Measurements from ENCODE around the gene MAP3K19.
"Not testable (repeated sequence)": the region's sequence is repeated elsewhere in the genome, so short reads cannot be mapped to it uniquely, and the experiment has no call there.

Gene MAP3K19, protein sequence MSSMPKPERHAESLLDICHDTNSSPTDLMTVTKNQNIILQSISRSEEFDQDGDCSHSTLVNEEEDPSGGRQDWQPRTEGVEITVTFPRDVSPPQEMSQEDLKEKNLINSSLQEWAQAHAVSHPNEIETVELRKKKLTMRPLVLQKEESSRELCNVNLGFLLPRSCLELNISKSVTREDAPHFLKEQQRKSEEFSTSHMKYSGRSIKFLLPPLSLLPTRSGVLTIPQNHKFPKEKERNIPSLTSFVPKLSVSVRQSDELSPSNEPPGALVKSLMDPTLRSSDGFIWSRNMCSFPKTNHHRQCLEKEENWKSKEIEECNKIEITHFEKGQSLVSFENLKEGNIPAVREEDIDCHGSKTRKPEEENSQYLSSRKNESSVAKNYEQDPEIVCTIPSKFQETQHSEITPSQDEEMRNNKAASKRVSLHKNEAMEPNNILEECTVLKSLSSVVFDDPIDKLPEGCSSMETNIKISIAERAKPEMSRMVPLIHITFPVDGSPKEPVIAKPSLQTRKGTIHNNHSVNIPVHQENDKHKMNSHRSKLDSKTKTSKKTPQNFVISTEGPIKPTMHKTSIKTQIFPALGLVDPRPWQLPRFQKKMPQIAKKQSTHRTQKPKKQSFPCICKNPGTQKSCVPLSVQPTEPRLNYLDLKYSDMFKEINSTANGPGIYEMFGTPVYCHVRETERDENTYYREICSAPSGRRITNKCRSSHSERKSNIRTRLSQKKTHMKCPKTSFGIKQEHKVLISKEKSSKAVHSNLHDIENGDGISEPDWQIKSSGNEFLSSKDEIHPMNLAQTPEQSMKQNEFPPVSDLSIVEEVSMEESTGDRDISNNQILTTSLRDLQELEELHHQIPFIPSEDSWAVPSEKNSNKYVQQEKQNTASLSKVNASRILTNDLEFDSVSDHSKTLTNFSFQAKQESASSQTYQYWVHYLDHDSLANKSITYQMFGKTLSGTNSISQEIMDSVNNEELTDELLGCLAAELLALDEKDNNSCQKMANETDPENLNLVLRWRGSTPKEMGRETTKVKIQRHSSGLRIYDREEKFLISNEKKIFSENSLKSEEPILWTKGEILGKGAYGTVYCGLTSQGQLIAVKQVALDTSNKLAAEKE (N-terminal part only)

DNA sequence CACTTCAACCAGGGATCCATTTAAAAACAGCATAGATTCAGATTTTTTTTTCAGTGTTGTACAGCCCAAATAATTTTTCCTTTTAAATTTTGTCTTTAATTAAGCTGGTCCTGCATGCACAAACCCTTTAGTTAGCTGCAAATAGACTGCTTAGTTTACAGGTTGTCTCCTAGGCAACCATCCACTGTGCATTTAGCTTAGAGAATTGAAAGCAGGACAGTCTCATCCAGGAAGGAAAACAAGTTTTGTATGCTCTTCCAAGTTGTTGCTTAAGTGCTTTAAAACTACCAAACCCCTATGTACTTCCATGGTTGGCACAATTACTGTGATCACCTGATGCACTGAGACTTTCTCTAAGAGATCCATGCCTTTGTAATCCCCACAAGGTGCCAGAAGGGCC is at the start of gene MAP3K19:
TSS of gene MAP3K19 (minus strand) at position 148 of the 400 bp plus-strand sequence. CDS start 22,800 bp downstream, outside the sequence.
- DNase-seq = no peak

DNA sequence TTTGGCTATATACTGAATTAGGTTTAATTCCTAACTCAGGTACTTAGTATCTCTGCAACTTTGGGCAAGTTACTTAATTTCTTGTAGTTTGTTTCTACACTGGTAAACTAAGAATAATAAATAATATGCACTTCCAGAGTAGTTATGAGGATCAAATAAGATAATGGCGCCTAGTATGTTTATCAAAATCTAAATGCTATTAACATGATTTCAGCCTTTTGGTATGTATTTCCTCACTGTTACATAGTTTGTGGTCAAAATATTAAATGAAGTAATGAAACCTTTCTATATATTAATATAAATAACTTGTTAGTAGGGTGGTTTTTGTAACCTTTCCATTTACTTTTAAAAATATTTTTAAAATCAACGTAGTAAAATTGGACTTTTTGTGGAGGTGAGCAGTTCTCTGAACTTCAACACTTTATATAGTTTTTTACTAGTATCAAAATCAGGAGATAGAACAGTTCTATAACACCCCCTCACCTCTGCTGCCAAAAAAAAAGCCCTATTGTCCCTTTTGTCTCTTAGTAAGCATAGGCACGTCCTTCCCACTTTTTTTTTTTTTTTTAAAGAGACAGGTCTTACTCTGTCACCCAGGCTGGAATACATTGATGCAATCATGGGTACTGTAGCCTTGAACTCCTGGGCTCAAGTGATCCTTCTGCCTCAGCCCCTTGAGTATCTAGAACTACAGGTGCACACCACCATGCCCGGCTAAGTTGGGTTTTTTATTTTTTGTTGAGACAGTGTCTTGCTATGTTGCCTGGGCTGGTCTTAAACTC is 49.6 kb upstream of the MAP3K19 start:
- DNase-seq = no peak

DNA sequence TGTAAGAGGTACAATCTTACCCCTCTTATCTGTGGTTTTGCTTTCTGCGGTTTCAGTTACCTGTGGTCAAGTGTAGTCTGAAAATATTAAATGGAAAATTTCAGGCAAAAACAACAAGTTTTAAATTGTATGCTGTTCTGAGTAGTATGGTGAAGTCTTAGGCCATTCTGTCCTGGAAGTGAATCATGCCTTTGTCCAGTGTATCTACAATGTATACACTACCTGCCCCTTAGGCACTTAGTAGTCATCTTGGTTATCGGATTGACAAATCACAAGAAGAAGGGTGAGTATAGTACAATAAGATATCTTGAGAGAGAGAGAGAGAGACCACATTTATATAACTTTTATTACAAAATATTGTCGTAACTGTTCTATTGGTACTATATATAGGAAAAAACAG is 48.3 kb upstream of the MAP3K19 start:
- no peak for DNase-seq

GRCh38 chr2:135094508-135094907 is 47.3 kb upstream of the MAP3K19 start:
- no peak for DNase-seq

GRCh38 chr2:135093670-135094330 is 46.6 kb upstream of the MAP3K19 start:
- no peak for DNase-seq

- no peak for DNase-seq
Measured at GRCh38 chr2:135093193-135093592, 45.9 kb upstream of the MAP3K19 start.

GRCh38 chr2:135091681-135092080 is 44.4 kb upstream of the MAP3K19 start:
- no peak for DNase-seq

DNA sequence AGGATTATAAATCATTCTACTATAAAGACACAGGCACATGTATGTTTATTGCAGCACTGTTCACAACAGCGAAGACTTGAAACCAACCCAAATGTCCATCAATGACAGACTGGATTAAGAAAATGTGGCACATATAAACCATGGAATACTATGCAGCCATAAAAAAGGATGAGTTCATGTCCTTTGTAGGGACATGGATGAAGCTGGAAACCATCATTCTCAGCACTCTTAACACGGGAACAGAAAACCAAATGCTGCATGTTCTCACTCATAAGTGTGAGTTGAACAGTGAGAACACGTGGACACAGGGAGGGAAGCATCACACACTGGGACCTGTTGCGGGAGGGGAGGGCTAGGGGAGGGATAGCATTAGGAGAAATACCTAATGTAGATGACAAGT is 42.4 kb upstream of the MAP3K19 start:
- DNase-seq = not testable (repeated sequence)

- no peak for DNase-seq
Measured at GRCh38 chr2:135086222-135086621, 39.0 kb upstream of the MAP3K19 start.

GRCh38 chr2:135078417-135078816 is 31.2 kb upstream of the MAP3K19 start:
- no peak for DNase-seq

- DNase-seq = no peak
Measured at GRCh38 chr2:135076556-135076955, 29.3 kb upstream of the MAP3K19 start.

DNA sequence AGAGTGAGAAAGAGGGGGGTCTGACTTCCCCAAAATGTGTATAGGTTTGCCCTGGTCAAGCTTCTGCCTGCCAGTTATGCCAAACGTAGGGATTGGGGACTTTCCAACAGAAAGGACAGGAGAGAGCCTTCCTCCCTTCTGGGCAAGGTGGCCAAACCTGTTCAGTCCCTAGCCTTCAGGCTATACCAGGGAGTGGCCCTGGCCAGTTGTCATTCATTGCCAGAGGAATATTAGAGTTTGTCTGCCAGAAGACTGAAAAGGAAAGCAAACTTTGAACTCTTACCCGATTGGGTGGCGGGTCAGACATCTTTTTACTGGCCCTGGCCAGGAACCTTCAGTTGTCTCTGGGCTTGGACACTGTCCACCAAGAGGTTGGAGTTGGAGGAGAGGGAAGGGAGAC is 27.0 kb upstream of the MAP3K19 start:
- DNase-seq = no peak

DNA sequence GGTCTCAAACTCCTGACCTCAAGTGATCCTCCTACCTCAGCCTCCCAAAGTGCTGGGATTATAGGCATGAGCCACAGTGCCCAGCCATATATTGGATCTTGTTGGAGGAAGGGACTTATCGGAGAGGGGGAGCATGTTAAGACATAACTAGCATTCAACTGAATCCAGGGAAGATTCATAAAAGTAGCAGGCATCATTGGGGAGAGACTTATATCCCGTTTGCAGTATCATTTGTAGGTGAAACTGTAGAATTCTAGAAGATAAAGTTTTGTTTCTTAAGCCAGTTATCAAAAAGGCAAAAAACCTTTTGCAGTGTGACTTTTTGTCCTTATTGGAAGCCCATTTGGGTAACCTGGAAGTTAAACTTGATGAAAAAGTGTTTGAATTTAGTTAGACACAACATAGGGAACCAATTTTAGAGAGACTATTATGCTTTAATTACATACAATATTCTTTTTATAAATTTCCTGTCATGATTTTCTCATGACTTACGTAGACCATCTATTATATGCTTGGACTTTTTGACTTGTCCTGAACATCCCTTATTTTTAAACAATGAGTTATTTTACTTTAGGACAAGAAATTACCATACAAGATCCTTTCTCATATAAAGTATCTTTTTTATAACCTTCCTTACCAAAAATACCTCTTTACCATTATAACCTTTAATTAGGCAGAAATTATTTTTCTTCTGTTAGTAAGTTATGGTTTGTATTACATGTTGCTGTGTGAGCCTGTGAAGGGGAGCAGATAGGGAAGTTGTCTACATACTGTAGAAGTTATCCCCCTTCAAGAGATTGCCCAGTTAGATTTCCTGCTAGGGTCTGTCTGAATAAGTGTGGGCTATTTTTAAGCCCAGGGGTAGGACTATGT is 25.1 kb upstream of the MAP3K19 start:
- DNase-seq = no peak

DNA sequence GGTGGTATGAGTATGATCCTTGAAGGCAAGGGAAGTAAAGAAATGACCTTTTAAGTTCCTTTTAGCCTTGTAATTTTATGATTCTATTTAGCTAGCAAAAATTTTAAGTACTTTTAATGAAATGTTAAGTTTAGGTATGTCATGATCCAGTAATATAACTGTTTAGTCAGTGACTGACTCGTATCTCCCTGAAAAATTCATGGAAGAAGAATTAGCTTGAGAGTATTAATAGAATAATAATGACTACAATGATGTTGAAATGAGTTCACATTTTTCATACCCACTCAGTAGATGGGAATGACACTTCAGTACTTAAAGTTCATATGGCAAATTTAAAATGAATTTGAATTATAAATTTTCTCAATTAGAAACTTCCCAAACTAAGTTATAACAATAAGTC is 19.5 kb upstream of the MAP3K19 start:
- no peak for DNase-seq

DNA sequence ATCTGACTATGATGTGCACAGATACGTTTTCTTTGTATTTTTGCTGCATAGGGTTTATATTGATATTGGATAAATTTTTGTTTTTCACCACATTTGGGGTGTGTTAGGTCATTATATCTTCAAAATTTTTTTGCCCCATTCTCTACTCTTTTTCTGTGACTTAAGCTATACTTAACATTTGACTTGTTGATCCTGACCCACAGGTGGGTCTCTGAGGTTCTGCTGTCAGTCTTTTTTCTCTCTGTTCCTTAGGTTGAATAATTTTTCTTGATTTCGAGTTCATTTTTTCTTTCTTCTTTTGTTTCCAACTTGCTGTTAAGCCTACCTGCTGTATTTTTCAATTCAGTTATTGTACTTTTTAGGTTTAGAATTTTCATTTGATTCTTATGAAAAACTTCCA is 16.9 kb upstream of the MAP3K19 start:
- no peak for DNase-seq

GRCh38 chr2:135063210-135063609 is 16.0 kb upstream of the MAP3K19 start:
- no peak for DNase-seq

DNA sequence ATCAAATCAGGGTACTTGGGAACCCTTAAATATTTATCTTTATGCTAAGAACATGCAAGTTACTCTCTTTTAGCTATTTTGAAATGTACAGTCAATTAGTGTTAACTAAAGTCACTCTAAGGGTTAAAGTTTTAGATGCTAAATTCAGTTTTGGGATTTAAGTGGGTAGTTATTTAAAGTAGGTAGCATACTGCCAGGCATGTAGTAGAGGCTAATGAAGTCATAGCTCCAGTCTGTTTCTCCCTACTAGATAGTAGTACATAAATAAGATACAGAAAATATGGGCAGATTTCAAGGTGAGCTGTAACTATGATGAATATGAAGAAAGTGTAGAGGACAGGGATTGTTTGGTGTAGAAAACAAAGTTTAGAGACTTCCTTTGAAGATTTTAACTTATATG is 12.3 kb upstream of the MAP3K19 start:
- no peak for DNase-seq

DNA sequence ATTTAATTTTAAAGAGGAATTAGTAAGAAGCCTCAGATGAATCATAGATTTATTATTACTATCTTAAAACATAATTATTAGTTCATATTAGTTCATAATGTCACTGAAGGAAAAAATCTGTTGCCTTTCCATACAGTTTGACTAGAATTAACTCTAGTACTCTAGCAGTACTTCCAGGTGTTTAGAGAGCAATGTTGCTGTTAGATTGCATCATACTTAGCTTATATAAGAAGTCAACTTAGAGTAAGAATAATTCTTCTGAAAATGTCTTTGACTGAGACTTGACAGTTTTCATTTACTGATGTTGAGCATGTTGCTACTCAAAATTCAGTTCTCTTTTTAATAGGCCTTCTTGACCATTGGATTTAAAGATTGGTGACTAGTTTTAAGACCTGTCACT is 9.5 kb upstream of the MAP3K19 start:
- DNase-seq = no peak

DNA sequence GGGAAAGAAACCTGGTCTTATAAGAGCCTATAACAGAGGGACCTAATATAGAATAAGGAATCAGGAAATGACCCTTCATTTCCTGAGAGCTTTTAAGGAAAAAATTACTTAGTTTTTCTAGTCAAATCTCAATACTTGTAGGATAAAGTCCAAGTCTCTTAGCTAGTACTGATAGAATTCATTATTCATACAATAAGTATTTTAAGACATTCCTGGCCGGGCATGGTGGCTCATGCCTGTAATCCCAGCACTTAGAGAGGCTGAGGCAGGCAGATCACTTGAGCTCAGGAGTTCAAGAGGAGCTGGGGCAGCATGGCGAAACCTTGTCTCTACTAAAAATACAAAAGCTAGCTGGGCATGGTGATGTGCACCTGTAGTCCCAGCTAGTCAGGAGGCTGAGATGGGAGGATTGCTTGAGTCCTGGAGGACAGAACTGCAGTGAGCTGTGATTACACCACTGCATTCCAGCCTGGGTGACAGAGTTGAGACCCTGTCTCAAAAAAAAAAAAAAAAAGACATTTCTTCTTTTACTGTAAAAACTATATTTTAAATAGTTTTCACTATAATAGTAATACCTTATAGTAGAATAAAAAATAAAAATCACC is 8.0 kb upstream of the MAP3K19 start:
- DNase-seq = no peak

DNA sequence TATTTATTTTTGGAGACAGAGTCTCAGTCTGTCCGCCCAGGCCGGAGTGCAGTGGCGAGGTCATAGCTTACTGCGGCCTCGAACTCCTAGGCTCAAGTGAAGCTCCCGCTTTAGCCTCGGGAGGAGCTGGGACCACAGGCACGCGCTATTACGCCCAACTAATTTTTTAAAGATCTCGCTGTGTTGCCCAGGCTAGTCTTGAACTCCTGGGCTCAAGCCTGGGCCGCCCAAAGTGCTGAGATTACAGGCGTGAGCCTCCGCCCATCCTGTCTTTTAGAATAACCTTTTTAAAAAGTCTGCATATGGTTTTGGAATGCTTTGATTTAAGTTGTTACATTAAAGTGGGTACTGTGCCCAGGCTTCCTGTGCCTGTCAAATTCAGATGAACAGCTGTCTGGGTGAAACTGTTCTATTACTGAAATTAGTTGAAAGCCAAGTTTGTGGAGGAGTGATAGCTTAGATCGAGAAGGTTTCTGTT is 5.8 kb upstream of the MAP3K19 start:
- DNase-seq = peak; percentile 19
